IPS-NIHi11 (cell line): ENCODE data around the gene SLC6A15.
A peak's percentile ranks its signal among the peaks of the same experiment; 100 is the strongest.

Experiments used
- DNase-seq: peaks from one replicate; pipeline ENCODE4 v3.0.0; 2012; ENCODE audit warnings: mixed read lengths, low spot score

The SLC6A15 gene

GRCh38 chr12:84912198-84913128, at the start of gene SLC6A15:
SLC6A15 (minus strand) TSS chr12:84912799; CDS start chr12:84892120, 20,679 bp downstream.
- peak; percentile 83 for DNase-seq

- DNase-seq = no peak
Measured at GRCh38 chr12:84960918-84961317, 48.3 kb upstream of the SLC6A15 start.

GRCh38 chr12:84955298-84955697, 42.7 kb upstream of the SLC6A15 start:
- DNase-seq = no peak

- no peak for DNase-seq
Measured at GRCh38 chr12:84954415-84954814, 41.8 kb upstream of the SLC6A15 start.

- DNase-seq = no peak
Measured at GRCh38 chr12:84950971-84951546, 38.5 kb upstream of the SLC6A15 start.

- no peak for DNase-seq
Measured at GRCh38 chr12:84946753-84947152, 34.2 kb upstream of the SLC6A15 start.

GRCh38 chr12:84937415-84937814, 24.8 kb upstream of the SLC6A15 start:
- no peak for DNase-seq

- no peak for DNase-seq
Measured at GRCh38 chr12:84929501-84929900, 16.9 kb upstream of the SLC6A15 start.

- DNase-seq = no peak
Measured at GRCh38 chr12:84924981-84925380, 12.4 kb upstream of the SLC6A15 start.

- no peak for DNase-seq
Measured at GRCh38 chr12:84922693-84923092, 10.1 kb upstream of the SLC6A15 start.

GRCh38 chr12:84920331-84920730, 7.7 kb upstream of the SLC6A15 start:
- no peak for DNase-seq

GRCh38 chr12:84919271-84919670, 6.7 kb upstream of the SLC6A15 start:
- DNase-seq = no peak

- DNase-seq = peak; percentile 17
Measured at GRCh38 chr12:84913129-84913515, 523 bp upstream of the SLC6A15 start.

- peak; percentile 86 for DNase-seq
Measured at GRCh38 chr12:84911271-84912197, 1.1 kb downstream of the SLC6A15 start.

- DNase-seq = no peak
Measured at GRCh38 chr12:84910549-84911241, 1.9 kb downstream of the SLC6A15 start.

GRCh38 chr12:84904051-84904450, 8.5 kb downstream of the SLC6A15 start:
- no peak for DNase-seq

GRCh38 chr12:84891106-84891838, 21.3 kb downstream of the SLC6A15 start:
- DNase-seq = no peak

- DNase-seq = no peak
Measured at GRCh38 chr12:84889818-84890217, 22.8 kb downstream of the SLC6A15 start.

- no peak for DNase-seq
Measured at GRCh38 chr12:84888861-84889260, 23.7 kb downstream of the SLC6A15 start.

- no peak for DNase-seq
Measured at GRCh38 chr12:84877340-84877739, 35.3 kb downstream of the SLC6A15 start.

GRCh38 chr12:84875241-84875640, 37.4 kb downstream of the SLC6A15 start:
- DNase-seq = no peak
